Measurements from ENCODE around the gene DUSP8.
A peak's percentile ranks its signal among the peaks of the same experiment; 100 is the strongest.

DUSP8 gene

GRCh38 chr11:1526785-1527184, 45.3 kb downstream of the DUSP8 start:
- Mint-ChIP-seq H3K27me3 (no peaks in the 10 kb centered on the region), H3K4me1 (peaks cover 34% of the 10 kb centered on the region)

GRCh38 chr11:1523779-1524178, 48.3 kb downstream of the DUSP8 start:
- no peaks in the 10 kb centered on the region for H3K27me3 Mint-ChIP-seq
- no peak overlapping the region for H3K4me3 Mint-ChIP-seq
- no peaks in the 10 kb centered on the region for H3K9me3 Mint-ChIP-seq
- peaks cover 10% of the 10 kb centered on the region for H3K36me3 Mint-ChIP-seq (ENCODE audit: insufficient read depth)
- H3K4me1 Mint-ChIP-seq = peaks cover 44% of the 10 kb centered on the region
- DNase-seq (ENCODE audit: low spot score in 2 of 2) (no peak), ATAC-seq (replicated peaks; ENCODE audit: extremely low read depth, poor library complexity, severe bottlenecking) (no peak)
- H3K27ac Mint-ChIP-seq (ENCODE audit: low read depth) = peak overlapping the region; percentile 79

More at GRCh38 chr11:1526785-1527184, 45.3 kb downstream of the DUSP8 start:
- no peaks in the 10 kb centered on the region for H3K9me3 Mint-ChIP-seq
- peaks cover 8% of the 10 kb centered on the region for H3K36me3 Mint-ChIP-seq (ENCODE audit: insufficient read depth)
- DNase-seq (ENCODE audit: low spot score in 2 of 2) (no peak), ATAC-seq (replicated peaks; ENCODE audit: extremely low read depth, poor library complexity, severe bottlenecking) (no peak)
- no peak overlapping the region for H3K27ac Mint-ChIP-seq (ENCODE audit: low read depth)
- no peak overlapping the region for H3K4me3 Mint-ChIP-seq

- Mint-ChIP-seq H3K4me1 (peaks cover 47% of the 10 kb centered on the region), H3K9me3 (no peaks in the 10 kb centered on the region), H3K27me3 (no peaks in the 10 kb centered on the region), H3K4me3 (no peak overlapping the region), H3K27ac (ENCODE audit: low read depth) (peak overlapping the region; percentile 79), H3K36me3 (ENCODE audit: insufficient read depth) (peaks cover 10% of the 10 kb centered on the region)
- DNase-seq (ENCODE audit: low spot score in 2 of 2) (no peak), ATAC-seq (replicated peaks; ENCODE audit: extremely low read depth, poor library complexity, severe bottlenecking) (no peak)
Observed at GRCh38 chr11:1523077-1523476, 49.0 kb downstream of the DUSP8 start.

- DNase-seq (ENCODE audit: low spot score in 2 of 2) = no peak
- H3K4me3 Mint-ChIP-seq = no peak overlapping the region
- peaks cover 14% of the 10 kb centered on the region for H3K36me3 Mint-ChIP-seq (ENCODE audit: insufficient read depth)
- H3K9me3 Mint-ChIP-seq = no peaks in the 10 kb centered on the region
- no peaks in the 10 kb centered on the region for H3K27me3 Mint-ChIP-seq
- ATAC-seq (replicated peaks; ENCODE audit: extremely low read depth, poor library complexity, severe bottlenecking) = no peak
- H3K27ac Mint-ChIP-seq (ENCODE audit: low read depth) = peak overlapping the region; percentile 58
- H3K4me1 Mint-ChIP-seq = peaks cover 53% of the 10 kb centered on the region
Observed at GRCh38 chr11:1522081-1522424, 50.0 kb downstream of the DUSP8 start.

- no peak overlapping the region for H3K4me3 Mint-ChIP-seq
- peaks cover 52% of the 10 kb centered on the region for H3K4me1 Mint-ChIP-seq
- ATAC-seq (replicated peaks; ENCODE audit: extremely low read depth, poor library complexity, severe bottlenecking) (peak; percentile 52), DNase-seq (ENCODE audit: low spot score in 2 of 2) (no peak)
- H3K36me3 Mint-ChIP-seq (ENCODE audit: insufficient read depth) = peaks cover 11% of the 10 kb centered on the region
- H3K27me3 Mint-ChIP-seq = no peaks in the 10 kb centered on the region
- H3K27ac Mint-ChIP-seq (ENCODE audit: low read depth) = peak overlapping the region; percentile 58
- no peaks in the 10 kb centered on the region for H3K9me3 Mint-ChIP-seq
Observed at GRCh38 chr11:1521382-1522080, 50.5 kb downstream of the DUSP8 start.

- peak overlapping the region; percentile 58 for H3K27ac Mint-ChIP-seq (ENCODE audit: low read depth)
- peaks cover 11% of the 10 kb centered on the region for H3K36me3 Mint-ChIP-seq (ENCODE audit: insufficient read depth)
- H3K27me3 Mint-ChIP-seq = no peaks in the 10 kb centered on the region
- no peak overlapping the region for H3K4me3 Mint-ChIP-seq
- DNase-seq (ENCODE audit: low spot score in 2 of 2) (no peak), ATAC-seq (replicated peaks; ENCODE audit: extremely low read depth, poor library complexity, severe bottlenecking) (no peak)
- H3K9me3 Mint-ChIP-seq = no peaks in the 10 kb centered on the region
- peaks cover 54% of the 10 kb centered on the region for H3K4me1 Mint-ChIP-seq
Observed at GRCh38 chr11:1520663-1521267, 51.3 kb downstream of the DUSP8 start.

GRCh38 chr11:1520209-1520662, 51.8 kb downstream of the DUSP8 start:
- DNase-seq (ENCODE audit: low spot score in 2 of 2) = no peak
- peaks cover 60% of the 10 kb centered on the region for H3K4me1 Mint-ChIP-seq
- no peaks in the 10 kb centered on the region for H3K27me3 Mint-ChIP-seq
- H3K4me3 Mint-ChIP-seq = no peak overlapping the region
- peak overlapping the region; percentile 58 for H3K27ac Mint-ChIP-seq (ENCODE audit: low read depth)
- no peak for ATAC-seq (replicated peaks; ENCODE audit: extremely low read depth, poor library complexity, severe bottlenecking)
- H3K9me3 Mint-ChIP-seq = no peaks in the 10 kb centered on the region
- peaks cover 11% of the 10 kb centered on the region for H3K36me3 Mint-ChIP-seq (ENCODE audit: insufficient read depth)

- Mint-ChIP-seq H3K4me3 (no peak overlapping the region), H3K27me3 (no peaks in the 10 kb centered on the region), H3K27ac (ENCODE audit: low read depth) (peak overlapping the region; percentile 8), H3K4me1 (peaks cover 66% of the 10 kb centered on the region), H3K36me3 (ENCODE audit: insufficient read depth) (peaks cover 12% of the 10 kb centered on the region), H3K9me3 (no peaks in the 10 kb centered on the region)
- DNase-seq (ENCODE audit: low spot score in 2 of 2) = no peak
- ATAC-seq (replicated peaks; ENCODE audit: extremely low read depth, poor library complexity, severe bottlenecking) = no peak
Observed at GRCh38 chr11:1519028-1520010, 52.8 kb downstream of the DUSP8 start.

- no peak overlapping the region for H3K27ac Mint-ChIP-seq (ENCODE audit: low read depth)
- no peaks in the 10 kb centered on the region for H3K27me3 Mint-ChIP-seq
- H3K4me3 Mint-ChIP-seq = no peak overlapping the region
- ATAC-seq (replicated peaks; ENCODE audit: extremely low read depth, poor library complexity, severe bottlenecking) (no peak), DNase-seq (ENCODE audit: low spot score in 2 of 2) (no peak)
- no peaks in the 10 kb centered on the region for H3K9me3 Mint-ChIP-seq
- H3K36me3 Mint-ChIP-seq (ENCODE audit: insufficient read depth) = peaks cover 10% of the 10 kb centered on the region
- peaks cover 68% of the 10 kb centered on the region for H3K4me1 Mint-ChIP-seq
Observed at GRCh38 chr11:1518301-1518700, 53.8 kb downstream of the DUSP8 start.

- ATAC-seq (replicated peaks; ENCODE audit: extremely low read depth, poor library complexity, severe bottlenecking) = no peak
- H3K27me3 Mint-ChIP-seq = no peaks in the 10 kb centered on the region
- no peaks in the 10 kb centered on the region for H3K9me3 Mint-ChIP-seq
- peaks cover 10% of the 10 kb centered on the region for H3K36me3 Mint-ChIP-seq (ENCODE audit: insufficient read depth)
- no peak for DNase-seq (ENCODE audit: low spot score in 2 of 2)
- H3K4me3 Mint-ChIP-seq = peak overlapping the region; percentile 45
- H3K4me1 Mint-ChIP-seq = peaks cover 68% of the 10 kb centered on the region
- peak overlapping the region; percentile 67 for H3K27ac Mint-ChIP-seq (ENCODE audit: low read depth)
Observed at GRCh38 chr11:1517117-1518005, 54.7 kb downstream of the DUSP8 start.

- H3K27ac Mint-ChIP-seq (ENCODE audit: low read depth) = peak overlapping the region; percentile 52
- peak overlapping the region; percentile 22 for H3K4me3 Mint-ChIP-seq
- no peak for ATAC-seq (replicated peaks; ENCODE audit: extremely low read depth, poor library complexity, severe bottlenecking)
- H3K4me1 Mint-ChIP-seq = peaks cover 76% of the 10 kb centered on the region
- DNase-seq (ENCODE audit: low spot score in 2 of 2) = no peak
- no peaks in the 10 kb centered on the region for H3K27me3 Mint-ChIP-seq
- no peaks in the 10 kb centered on the region for H3K9me3 Mint-ChIP-seq
- peaks cover 10% of the 10 kb centered on the region for H3K36me3 Mint-ChIP-seq (ENCODE audit: insufficient read depth)
Observed at GRCh38 chr11:1516273-1517067, 55.6 kb downstream of the DUSP8 start.

Measured in central memory CD8-positive, alpha-beta T cell (primary cell).